MCF 10A (cell line): ENCODE data around the gene NUB1. TPM values are rescaled to one million over a fixed set of nuclear protein-coding genes. Genes with fewer than 3 reads are reported as not detected.

Source experiments
- BruUV-seq: library from RNA; stranded (reverse); fragments of 400-500 nt; replicated peaks from 2 replicates; lab custom pipeline; 2021; lab: Mats Ljungman, UMichigan
- CTCF ChIA-PET: fragments of 300-600 bp; sonication (Branson Sonifier 250); formaldehyde crosslinking; extraction: SDS; loops from one replicate; lab custom pipeline; 2021; ENCODE audit warnings: antibody characterized with exemption, inconsistent platforms; lab: Yijun Ruan, JAX
- POLR2A ChIA-PET: fragments of 300-600, 350-650 bp; sonication (Branson Sonifier 250); formaldehyde crosslinking; extraction: SDS; loops from one replicate; lab custom pipeline; 2020; ENCODE audit warnings: antibody characterized with exemption, inconsistent platforms; lab: Yijun Ruan, JAX
- DNase-seq: peaks from one replicate; pipeline ENCODE4 v3.0.0-alpha.2; 2018; ENCODE audit not compliant: unreplicated experiment
- H3K27ac Mint-ChIP-seq: one replicate; pipeline ENCODE4 v1.8.0; 2022; ENCODE audit warnings: mild to moderate bottlenecking, low read depth, mixed read lengths; ENCODE audit not compliant: unreplicated experiment
- H3K27me3 Mint-ChIP-seq: one replicate; pipeline ENCODE4 v1.8.0; 2022; ENCODE audit warnings: mixed read lengths; ENCODE audit not compliant: insufficient read depth, unreplicated experiment
- H3K36me3 Mint-ChIP-seq: one replicate; pipeline ENCODE4 v1.8.0; 2022; ENCODE audit warnings: mild to moderate bottlenecking, moderate library complexity, mixed read lengths; ENCODE audit not compliant: insufficient read depth, unreplicated experiment
- H3K4me1 Mint-ChIP-seq: one replicate; pipeline ENCODE4 v1.8.0; 2022; ENCODE audit warnings: mixed read lengths; ENCODE audit not compliant: insufficient read depth, unreplicated experiment
- H3K4me3 Mint-ChIP-seq: one replicate; pipeline ENCODE4 v1.8.0; 2022; ENCODE audit warnings: mild to moderate bottlenecking, moderate library complexity, mixed read lengths; ENCODE audit not compliant: unreplicated experiment
- H3K9me3 Mint-ChIP-seq: one replicate; pipeline ENCODE4 v1.8.0; 2022; ENCODE audit warnings: mixed read lengths; ENCODE audit not compliant: unreplicated experiment
- intact Hi-C: fragments of 100-400 bp; cut with micrococcal nuclease; formaldehyde crosslinking; loops from 2 replicates; pipeline ENCODE4 v1.14.1; 2022
- total RNA-seq: library from RNA; stranded (reverse); gene quantifications from 2 replicates; pipeline ENCODE4 v1.2.3, GENCODE V29; 2022
- TF ChIP-seq, protein P1 (sequence below): fragments of 200-600 bp; IDR thresholded peaks from one replicate; pipeline ENCODE4 v1.8.0; 2022; ENCODE audit warnings: antibody characterized with exemption, mild to moderate bottlenecking; ENCODE audit not compliant: unreplicated experiment

NUB1 gene
- total RNA-seq, 1 experiment from 2014 or later, result 53.3 TPM

DNA sequence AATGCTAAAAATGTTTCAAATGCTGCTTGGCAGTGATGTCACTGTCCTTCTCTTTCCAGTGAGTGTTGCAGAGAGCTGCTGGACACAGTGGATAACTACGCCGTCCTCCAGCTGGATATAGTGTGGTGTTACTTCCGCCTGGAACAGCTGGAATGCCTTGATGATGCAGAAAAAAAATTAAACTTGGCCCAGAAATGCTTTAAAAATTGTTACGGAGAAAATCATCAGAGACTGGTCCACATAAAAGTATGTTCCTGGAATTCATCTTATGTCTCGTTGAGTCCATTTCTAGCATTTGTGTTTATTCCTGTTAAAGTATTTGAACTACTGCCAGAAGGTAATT lies 25.2 kb downstream of the NUB1 start:
- POLR2A ChIA-PET, result interaction anchor here (0.7 to 1.3 kb wide), 3 partner anchors 14 to 401 kb away, joined by 3 to 6 read pairs (median 5); no protein-coding TSS in a partner anchor
- intact Hi-C loops, result no loop called here
- H3K4me3 Mint-ChIP-seq, result no peak overlapping the region

DNA sequence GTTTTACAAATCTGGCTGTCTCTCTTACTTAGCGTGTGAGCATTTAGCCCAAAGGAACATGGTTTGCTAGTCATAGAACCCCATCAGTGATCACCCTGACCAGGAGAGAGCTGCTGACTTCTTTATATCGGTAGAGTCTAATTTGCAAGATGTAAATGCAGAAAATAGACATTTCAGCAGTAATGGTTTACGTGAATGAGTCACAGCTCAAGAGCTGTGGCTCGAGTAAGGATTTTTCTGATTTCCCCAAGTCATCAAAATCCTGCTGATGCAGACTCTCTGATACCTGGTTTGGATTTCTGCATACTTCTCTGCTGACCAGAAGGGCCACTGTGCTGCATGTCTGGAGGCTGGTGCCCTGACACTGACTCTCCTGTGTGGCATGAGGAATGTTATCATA lies 25.7 kb downstream of the NUB1 start:
- BruUV-seq, result no TSS peak
- no peaks in the 10 kb centered on the region for H3K27me3 Mint-ChIP-seq
- POLR2A ChIA-PET, result interaction anchor here (1.3 kb wide), 1 partner anchor 82 kb away, joined by 5 read pairs; no protein-coding TSS in a partner anchor
- H3K27ac Mint-ChIP-seq, result no peak overlapping the region
- no peak overlapping the region for H3K4me3 Mint-ChIP-seq
- CTCF ChIA-PET, result interaction anchor here (0.6 to 10.0 kb wide), 5 partner anchors 11 to 197 kb away, joined by 3 to 222 read pairs (median 4); no protein-coding TSS in a partner anchor
- intact Hi-C loops, result no loop called here
- DNase-seq, result no peak
- H3K9me3 Mint-ChIP-seq, result no peaks in the 10 kb centered on the region
- no peaks in the 10 kb centered on the region for H3K4me1 Mint-ChIP-seq
- peaks cover 62% of the 10 kb centered on the region for H3K36me3 Mint-ChIP-seq
- TF ChIP-seq, protein P1, sequence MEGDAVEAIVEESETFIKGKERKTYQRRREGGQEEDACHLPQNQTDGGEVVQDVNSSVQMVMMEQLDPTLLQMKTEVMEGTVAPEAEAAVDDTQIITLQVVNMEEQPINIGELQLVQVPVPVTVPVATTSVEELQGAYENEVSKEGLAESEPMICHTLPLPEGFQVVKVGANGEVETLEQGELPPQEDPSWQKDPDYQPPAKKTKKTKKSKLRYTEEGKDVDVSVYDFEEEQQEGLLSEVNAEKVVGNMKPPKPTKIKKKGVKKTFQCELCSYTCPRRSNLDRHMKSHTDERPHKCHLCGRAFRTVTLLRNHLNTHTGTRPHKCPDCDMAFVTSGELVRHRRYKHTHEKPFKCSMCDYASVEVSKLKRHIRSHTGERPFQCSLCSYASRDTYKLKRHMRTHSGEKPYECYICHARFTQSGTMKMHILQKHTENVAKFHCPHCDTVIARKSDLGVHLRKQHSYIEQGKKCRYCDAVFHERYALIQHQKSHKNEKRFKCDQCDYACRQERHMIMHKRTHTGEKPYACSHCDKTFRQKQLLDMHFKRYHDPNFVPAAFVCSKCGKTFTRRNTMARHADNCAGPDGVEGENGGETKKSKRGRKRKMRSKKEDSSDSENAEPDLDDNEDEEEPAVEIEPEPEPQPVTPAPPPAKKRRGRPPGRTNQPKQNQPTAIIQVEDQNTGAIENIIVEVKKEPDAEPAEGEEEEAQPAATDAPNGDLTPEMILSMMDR, result no peak

More for the DNA sequence above, 25.2 kb downstream of the NUB1 start:
- CTCF ChIA-PET, result interaction anchor here (0.6 to 10.0 kb wide), 9 partner anchors 22 to 392 kb away, joined by 3 to 222 read pairs (median 4); no protein-coding TSS in a partner anchor
- TF ChIP-seq, protein P1, result no peak
- Mint-ChIP-seq H3K27ac (no peak overlapping the region), H3K9me3 (no peaks in the 10 kb centered on the region), H3K4me1 (no peaks in the 10 kb centered on the region), H3K36me3 (peaks cover 64% of the 10 kb centered on the region), H3K27me3 (no peaks in the 10 kb centered on the region)
- no TSS peak for BruUV-seq
- DNase-seq, result no peak

GRCh38 chr7:151368136-151368571 lies 26.5 kb downstream of the NUB1 start:
- Mint-ChIP-seq H3K4me1 (no peaks in the 10 kb centered on the region), H3K27ac (no peak overlapping the region), H3K27me3 (no peaks in the 10 kb centered on the region), H3K9me3 (no peaks in the 10 kb centered on the region), H3K4me3 (no peak overlapping the region), H3K36me3 (peaks cover 60% of the 10 kb centered on the region)
- DNase-seq, result peak; percentile 81
- ChIA-PET CTCF (interaction anchor here (0.5 to 10.0 kb wide), 30 partner anchors 8 to 433 kb away, joined by 3 to 222 read pairs (median 4); no protein-coding TSS in a partner anchor), POLR2A (interaction anchor here (0.6 to 1.1 kb wide), 6 partner anchors 13 to 752 kb away, joined by 3 to 5 read pairs (median 4); no protein-coding TSS in a partner anchor)
- no TSS peak for BruUV-seq
- intact Hi-C loops, result loop anchor here (1.0 kb wide), 1 partner anchor 80 kb away; no protein-coding TSS in a partner anchor
- TF ChIP-seq, protein P1, result peak; percentile 95

DNA sequence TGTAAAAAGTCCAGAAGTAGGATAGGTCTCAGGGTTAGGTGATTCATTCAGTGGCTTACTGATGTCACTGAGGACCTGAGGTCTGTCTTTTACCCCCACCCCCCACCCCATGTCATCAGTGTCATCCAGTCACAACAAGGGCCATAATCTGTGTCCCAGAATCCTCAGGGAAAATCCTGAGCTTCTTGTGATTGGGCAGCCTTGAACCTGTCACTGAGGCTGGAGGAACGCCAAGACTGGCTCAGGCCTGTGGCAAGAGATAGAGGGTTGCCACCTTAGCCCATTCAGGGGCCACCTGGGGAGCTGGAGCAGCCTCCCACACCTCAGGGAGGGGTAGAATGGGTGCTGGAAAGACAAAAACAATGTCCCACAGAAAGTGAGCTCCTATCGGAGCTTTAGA lies 29.7 kb downstream of the NUB1 start:
- TF ChIP-seq, protein P1, result no peak
- H3K27ac Mint-ChIP-seq, result no peak overlapping the region
- H3K27me3 Mint-ChIP-seq, result no peaks in the 10 kb centered on the region
- H3K4me1 Mint-ChIP-seq, result no peaks in the 10 kb centered on the region
- no peaks in the 10 kb centered on the region for H3K9me3 Mint-ChIP-seq
- POLR2A ChIA-PET, result interaction anchor here (0.7 kb wide), 1 partner anchor 641 kb away, joined by 3 read pairs; no protein-coding TSS in a partner anchor
- DNase-seq, result no peak
- H3K36me3 Mint-ChIP-seq, result peaks cover 47% of the 10 kb centered on the region
- no TSS peak for BruUV-seq
- intact Hi-C loops, result no loop called here
- CTCF ChIA-PET, result interaction anchor here (0.6 to 10.0 kb wide), 9 partner anchors 12 to 1324 kb away, joined by 3 to 222 read pairs (median 5); no protein-coding TSS in a partner anchor
- H3K4me3 Mint-ChIP-seq, result no peak overlapping the region
